ENCODE results near the gene CNTN2.

CNTN2 gene, protein sequence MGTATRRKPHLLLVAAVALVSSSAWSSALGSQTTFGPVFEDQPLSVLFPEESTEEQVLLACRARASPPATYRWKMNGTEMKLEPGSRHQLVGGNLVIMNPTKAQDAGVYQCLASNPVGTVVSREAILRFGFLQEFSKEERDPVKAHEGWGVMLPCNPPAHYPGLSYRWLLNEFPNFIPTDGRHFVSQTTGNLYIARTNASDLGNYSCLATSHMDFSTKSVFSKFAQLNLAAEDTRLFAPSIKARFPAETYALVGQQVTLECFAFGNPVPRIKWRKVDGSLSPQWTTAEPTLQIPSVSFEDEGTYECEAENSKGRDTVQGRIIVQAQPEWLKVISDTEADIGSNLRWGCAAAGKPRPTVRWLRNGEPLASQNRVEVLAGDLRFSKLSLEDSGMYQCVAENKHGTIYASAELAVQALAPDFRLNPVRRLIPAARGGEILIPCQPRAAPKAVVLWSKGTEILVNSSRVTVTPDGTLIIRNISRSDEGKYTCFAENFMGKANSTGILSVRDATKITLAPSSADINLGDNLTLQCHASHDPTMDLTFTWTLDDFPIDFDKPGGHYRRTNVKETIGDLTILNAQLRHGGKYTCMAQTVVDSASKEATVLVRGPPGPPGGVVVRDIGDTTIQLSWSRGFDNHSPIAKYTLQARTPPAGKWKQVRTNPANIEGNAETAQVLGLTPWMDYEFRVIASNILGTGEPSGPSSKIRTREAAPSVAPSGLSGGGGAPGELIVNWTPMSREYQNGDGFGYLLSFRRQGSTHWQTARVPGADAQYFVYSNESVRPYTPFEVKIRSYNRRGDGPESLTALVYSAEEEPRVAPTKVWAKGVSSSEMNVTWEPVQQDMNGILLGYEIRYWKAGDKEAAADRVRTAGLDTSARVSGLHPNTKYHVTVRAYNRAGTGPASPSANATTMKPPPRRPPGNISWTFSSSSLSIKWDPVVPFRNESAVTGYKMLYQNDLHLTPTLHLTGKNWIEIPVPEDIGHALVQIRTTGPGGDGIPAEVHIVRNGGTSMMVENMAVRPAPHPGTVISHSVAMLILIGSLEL

DNA sequence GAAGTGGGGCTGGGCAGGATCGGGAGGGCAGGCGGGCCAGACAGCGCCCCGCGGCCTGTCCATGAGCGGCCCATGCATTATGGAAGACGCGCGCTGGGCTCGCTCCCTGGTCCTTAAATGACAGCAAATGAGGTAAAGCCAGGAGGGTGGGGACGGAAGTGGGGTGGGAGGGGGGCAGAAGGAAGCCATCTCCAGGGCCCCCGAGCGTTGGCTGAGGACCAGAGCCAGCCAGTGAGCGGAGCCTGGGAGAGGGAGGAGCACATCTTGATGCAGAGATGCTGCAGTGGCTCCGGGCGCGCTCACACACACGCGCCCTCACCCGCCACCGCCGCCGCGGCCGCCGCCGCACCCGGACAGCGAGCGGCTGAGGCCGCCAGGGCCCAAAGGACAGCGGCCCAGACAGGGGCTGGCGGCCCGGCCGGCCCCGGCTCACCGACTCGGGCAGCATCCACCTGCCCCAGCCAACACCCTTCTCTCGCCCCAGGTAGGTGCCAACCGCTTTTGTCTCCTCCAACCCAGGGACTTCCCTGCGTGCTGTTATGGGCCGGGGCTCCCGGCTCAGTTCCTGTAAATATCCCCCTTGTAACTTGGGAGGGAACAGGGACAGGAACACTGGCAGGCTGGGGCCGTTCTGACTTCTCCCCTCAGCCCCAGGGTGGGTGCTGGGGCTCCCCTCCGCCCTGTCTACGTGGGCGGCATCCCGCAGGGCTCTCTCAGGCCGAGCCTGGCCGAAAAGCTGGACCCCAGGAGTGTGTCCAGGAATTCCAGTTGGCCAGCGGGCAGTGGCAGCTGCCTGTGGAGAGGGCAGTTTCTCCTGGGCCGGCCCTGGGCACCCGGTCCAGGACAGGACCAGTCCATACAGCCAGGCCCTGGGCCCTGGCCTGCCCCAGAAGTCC, at the start of gene CNTN2:
Gene CNTN2, plus strand, starts transcription at position 302 of the 896 bp plus-strand sequence. CDS start 9,974 bp downstream, outside the sequence.
- no peak for DNase-seq (ENCODE audit: extremely low read depth in 1 of 2, low read depth in 1 of 2)

DNA sequence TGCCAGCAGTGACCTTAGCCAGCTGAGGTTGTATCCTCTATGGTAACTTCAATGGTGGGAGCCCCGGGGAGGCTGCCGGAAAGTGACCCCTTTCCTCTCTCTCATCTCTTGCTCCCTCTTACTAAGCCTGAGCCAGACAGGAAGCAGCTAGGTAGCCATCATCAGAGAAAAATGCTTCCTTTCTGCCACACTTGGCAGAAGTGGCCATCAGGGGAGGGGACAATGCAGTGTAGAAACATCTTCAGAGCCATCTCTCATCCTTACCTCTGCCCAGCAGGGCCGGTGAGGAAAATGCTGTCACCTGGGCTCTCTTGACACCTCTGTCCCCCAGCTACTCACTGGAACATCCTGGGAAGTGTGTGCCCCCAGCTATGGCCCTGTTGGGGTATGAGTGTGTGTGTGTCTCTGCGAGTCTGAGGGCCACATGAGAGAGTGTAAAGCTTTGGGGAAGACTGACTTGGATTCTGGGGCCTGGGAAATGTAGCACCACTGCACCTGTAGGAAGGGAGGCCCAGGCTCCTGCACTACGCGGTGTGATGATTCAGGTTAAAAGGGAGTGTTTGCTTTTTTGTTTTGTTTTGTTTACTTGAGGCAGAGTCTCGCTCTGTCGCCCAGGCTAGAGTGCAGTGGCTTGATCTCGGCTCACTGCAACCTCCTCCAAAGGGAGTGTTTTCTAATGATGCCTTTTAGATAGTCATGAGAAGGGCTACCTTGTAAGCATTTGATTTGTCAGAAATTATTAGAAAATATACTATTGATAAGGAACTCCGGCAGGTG, 48.7 kb upstream of the CNTN2 start:
- no peak for DNase-seq (ENCODE audit: extremely low read depth in 1 of 2, low read depth in 1 of 2)

- no peak for DNase-seq (ENCODE audit: extremely low read depth in 1 of 2, low read depth in 1 of 2)
Observed at GRCh38 chr1:204996981-204997380, 46.0 kb upstream of the CNTN2 start.

DNA sequence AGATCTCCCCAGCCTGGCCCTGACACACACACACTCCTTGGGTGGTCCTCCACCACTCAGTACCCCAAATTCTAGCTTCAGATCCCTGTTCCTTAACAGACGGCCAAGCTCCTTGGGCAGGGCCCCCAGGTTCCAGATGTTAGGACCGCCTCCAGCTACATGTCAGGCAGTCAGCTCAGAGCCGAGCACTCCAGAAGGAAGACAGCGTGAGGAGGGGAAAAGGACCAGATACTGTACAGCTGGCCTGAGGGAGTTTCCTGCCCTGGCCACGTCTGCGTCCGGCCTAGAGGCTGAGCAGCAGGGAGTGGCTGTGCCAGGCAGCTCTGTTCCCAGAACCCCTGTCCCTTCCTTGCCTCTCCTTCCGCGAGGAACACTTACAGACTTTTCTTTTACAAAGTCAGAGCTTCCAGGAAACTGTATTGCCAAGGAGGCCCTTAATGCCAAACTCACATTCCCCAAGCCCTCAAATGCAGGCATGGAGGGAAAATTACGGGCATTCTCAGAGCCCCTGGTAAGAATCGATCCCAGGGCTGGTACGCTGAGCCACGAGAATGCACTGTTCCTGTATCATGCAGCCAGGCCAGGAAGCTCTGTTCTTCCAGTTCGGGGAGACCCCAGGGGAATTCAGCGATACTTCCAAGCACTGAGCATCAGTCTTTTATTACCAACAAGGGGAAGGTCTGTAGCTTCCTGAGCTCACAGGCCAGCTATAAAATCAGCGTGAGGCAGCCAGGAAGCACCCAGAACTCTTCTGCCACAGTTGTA, 45.2 kb upstream of the CNTN2 start:
- no peak for DNase-seq (ENCODE audit: extremely low read depth in 1 of 2, low read depth in 1 of 2)

GRCh38 chr1:205001162-205001561, 41.9 kb upstream of the CNTN2 start:
- no peak for DNase-seq (ENCODE audit: extremely low read depth in 1 of 2, low read depth in 1 of 2)

DNA sequence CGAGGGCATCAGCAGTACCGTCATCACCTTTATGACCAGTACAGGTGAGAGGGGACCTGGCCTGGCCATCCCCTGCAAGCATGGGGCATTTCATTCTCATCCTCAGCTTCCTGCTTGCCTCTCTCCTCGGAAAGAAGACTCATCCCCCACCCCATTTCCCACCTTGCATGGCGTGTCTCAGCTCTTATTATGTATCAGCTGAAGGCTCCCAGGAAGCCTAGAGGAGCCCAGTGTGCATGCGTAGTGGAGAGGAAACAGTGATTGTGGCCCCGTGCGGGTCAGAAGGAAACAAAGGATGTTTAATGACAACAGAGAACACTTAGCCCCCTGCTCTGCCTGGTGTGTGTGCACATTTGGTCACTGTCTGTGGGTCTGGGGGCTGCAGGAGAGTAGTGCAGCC, 40.3 kb upstream of the CNTN2 start:
- no peak for DNase-seq (ENCODE audit: extremely low read depth in 1 of 2, low read depth in 1 of 2)

DNA sequence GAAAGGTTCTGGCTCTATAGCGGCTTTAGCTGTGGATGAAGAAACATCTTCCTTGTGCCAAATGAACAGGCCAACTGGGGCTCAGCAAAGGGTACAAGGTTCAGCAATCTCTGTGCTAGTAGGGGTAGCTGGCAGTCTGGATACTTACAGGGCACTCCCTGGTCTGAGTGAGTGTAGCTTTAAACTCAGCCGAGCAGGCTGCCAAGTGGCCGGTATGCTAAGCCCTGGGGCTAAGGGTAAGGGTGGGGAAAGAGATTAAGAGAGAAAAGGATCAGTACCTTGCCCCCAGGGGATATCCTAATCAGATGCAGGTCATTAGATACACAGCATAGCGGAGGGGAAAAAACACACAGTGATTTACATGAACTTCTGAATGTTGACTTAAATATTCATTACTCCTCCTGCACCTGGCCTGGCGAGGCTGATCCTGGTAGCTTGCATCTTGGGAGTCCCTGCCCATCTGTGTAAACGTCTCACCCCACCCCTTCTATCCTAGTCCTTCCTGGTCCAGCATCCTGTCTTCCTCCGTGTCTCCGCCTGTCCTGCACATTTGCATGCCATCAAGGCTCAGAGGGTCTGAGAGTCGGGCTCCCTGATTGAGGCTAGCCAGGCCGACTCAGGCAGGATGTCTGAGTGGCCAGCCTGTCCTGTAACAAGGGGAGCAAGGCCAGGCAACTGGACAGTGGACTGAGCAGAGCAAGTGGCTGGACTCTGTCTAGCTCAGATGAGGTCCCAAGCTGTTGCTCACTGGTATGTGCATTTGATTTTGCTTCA, 39.5 kb upstream of the CNTN2 start:
- no peak for DNase-seq (ENCODE audit: extremely low read depth in 1 of 2, low read depth in 1 of 2)

DNA sequence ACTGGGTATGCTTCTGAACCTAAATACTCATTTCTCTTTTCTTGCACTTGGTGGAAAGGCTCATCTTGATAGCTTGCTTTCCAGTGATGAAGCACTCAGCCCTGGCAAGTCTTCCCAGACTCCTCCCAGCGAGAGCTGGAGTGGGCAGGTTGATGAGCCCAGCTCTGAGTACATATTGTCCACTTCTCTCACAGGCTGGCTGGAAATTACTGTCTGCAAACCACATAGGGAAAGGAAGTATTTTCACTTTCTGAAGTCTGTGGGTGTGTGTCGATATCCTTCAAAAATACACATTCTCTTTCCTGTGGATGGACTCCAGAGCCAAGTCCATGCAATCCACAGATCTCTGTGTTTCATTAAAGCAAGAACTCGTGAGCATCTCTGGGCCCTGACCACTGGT, 38.7 kb upstream of the CNTN2 start:
- DNase-seq (ENCODE audit: extremely low read depth in 1 of 2, low read depth in 1 of 2) = no peak

DNA sequence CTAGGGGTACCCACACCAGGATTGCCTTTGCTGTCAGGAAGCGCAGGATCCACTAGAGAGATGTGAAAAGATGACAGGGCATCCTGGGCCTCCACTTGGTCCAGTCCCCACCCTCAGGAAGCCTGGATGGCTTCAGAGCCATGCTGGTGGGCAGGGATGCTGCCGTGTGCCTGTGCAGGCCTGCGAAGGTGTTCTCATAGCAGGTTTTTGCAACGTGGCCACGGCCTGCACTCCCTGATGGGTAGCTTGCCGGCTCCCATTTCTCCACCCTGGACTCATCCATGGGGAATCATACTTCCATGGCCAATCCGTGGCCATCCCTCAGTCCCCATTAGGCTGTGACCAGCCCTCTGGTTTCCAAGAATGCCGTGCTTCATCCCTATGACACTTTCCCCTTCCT, 34.1 kb upstream of the CNTN2 start:
- DNase-seq (ENCODE audit: extremely low read depth in 1 of 2, low read depth in 1 of 2) = no peak

GRCh38 chr1:205009670-205010069, 33.3 kb upstream of the CNTN2 start:
- DNase-seq (ENCODE audit: extremely low read depth in 1 of 2, low read depth in 1 of 2) = no peak

DNA sequence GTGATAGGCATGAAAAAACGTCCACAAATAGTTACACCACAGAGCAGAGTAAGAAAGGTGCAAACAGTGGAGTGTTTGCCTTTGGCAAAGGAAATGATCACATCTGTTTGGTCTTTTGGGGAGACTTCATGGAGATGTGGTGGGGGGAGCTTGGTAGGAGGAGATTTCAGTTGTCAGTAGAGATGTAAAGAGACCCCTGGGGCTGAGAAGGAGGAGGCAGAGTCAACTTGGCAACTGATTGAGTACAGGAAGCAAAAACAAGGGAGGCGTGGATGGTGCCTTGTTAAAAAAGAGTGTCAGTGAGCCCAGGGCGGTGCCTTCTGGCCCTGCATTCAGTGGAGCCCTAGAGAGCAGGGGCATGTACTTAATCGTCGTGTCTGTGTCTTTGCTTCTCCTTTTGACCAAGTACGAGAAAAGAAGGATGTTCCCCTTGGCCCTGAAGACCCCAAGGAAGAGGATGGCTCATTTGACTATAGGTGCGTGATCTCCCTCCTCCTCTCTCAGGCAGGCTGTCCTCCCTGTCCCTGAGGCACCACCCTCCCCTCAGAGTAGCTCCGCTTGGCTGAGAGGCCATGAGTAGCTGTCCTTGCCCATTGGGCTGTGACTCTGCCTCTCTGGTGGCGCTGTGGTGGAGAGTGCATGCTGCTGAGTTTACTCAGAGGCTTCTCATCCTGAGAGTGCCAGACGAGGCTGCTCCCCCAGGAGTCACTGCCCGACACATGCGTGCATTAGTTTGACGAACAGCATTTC, 30.4 kb upstream of the CNTN2 start:
- no peak for DNase-seq (ENCODE audit: extremely low read depth in 1 of 2, low read depth in 1 of 2)

DNA sequence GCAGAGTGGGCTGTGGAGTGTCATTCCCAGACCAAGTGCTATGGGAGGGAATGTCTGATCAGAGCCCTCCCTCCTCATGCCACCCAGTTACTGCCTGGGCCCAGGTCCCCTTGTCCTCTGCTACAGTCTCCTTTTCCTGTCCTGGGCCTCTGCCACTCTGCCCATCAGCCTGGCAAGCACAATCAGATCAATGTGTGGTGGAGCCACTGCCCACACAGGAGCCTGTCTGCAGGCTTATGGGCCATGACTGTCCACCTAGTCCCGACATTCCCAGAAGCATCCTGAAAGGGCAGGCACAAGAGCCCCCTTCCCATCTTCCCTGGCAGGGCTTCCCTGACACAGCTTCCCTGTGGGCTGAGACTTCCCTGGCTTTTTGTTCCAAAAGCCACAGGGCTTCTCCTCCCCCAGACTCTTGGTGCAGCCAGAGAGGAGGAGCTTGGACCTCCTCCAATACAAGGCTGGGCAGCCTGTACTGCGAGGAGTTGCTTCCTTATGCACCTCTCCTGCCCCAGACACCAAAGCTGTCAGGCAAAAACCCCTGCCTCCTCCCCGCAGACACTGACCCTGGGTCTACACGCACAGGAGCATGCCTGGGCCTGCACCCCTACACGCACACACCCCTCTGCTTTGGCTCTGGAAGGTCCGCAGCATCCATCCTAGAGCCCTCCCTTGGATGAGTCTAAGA, 29.2 kb upstream of the CNTN2 start:
- DNase-seq (ENCODE audit: extremely low read depth in 1 of 2, low read depth in 1 of 2) = no peak

GRCh38 chr1:205014783-205015182, 28.2 kb upstream of the CNTN2 start:
- no peak for DNase-seq (ENCODE audit: extremely low read depth in 1 of 2, low read depth in 1 of 2)

DNA sequence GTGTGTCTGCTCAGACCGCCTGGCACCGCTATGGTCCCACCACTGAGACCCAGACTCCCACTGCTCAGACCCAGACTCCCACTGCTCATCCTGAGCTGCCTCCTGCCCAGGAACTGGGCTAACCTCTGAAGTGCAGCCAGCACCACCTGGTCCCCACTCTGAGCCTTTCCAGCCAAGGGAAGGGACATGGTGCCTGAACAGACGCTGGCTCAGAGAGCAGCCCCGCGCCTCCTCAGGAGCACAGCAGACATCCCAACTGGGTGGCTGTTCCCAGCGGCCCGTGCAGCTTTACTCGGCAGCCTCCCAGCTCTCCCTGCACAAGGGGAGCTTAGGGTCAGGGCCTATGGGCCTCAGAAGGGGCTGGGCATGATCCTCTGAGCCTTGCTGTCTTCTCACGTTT, 27.8 kb upstream of the CNTN2 start:
- DNase-seq (ENCODE audit: extremely low read depth in 1 of 2, low read depth in 1 of 2) = no peak

- no peak for DNase-seq (ENCODE audit: extremely low read depth in 1 of 2, low read depth in 1 of 2)
Observed at GRCh38 chr1:205016075-205016474, 26.9 kb upstream of the CNTN2 start.

DNA sequence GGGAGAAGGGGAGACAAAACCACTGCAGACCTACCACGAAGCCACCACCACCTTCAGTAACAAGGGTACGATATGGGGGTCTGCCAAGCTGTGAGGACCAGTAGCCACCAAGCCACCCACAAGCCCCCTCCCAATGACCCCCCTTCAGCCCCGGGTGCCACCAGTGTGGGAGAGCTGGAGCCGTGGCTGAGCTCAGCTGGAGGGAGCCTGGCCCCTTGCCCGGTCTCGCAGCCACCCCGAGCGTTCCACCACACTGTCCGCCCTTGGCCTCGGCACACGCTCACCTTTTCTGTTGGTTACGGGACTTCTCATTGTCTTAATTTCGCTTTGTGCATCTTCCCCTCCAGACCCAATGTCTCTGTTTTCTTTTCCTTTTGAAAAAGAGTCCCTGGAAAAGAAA, 26.4 kb upstream of the CNTN2 start:
- DNase-seq (ENCODE audit: extremely low read depth in 1 of 2, low read depth in 1 of 2) = no peak

DNA sequence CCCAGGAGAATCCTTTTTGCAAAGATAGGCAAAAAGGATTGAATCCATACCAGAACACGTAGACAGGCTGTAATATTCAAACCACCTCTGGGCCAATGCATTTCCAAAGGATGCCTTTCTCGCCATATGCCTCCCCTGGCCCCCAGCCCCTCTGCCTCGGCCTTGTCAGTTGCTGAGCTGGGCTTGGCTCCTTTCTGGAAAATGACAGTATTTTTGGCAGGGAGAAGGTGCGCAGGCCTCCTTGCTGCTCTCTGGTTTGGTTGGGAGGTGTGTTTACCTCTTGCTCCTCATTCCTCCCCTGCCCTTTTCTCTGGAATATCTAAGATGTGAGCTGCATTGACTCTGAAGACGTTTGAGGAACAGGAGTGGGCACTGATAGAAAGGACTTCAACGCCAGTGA, 26.0 kb upstream of the CNTN2 start:
- DNase-seq (ENCODE audit: extremely low read depth in 1 of 2, low read depth in 1 of 2) = no peak
